Inferior parietal cortex (tissue), 1 donor: ENCODE measurements around the gene OR4C16.

ENCODE experiments used
- DNase-seq: peaks from one replicate; pipeline ENCODE4 v3.0.0-alpha.2; 2016; ENCODE audit errors: extremely low spot score

Gene OR4C16

GRCh38 chr11:55571828-55572227 lies at the start of gene OR4C16:
OR4C16 (plus strand) TSS chr11:55572128; CDS start chr11:55572128, 0 bp downstream.
- DNase-seq = no peak

- no peak for DNase-seq
These were observed 17.8 kb upstream of the OR4C16 start, which contains the start of gene OR4C15 for GRCh38 chr11:55554169-55554568. OR4C15 (plus strand) TSS chr11:55554469; CDS start chr11:55554469, 0 bp downstream.

GRCh38 chr11:55572548-55572947 lies 620 bp downstream of the OR4C16 start:
- no peak for DNase-seq

- DNase-seq = no peak
These were observed 35.6 kb downstream of the OR4C16 start, which contains the start of gene OR4C11 for GRCh38 chr11:55607545-55607944. OR4C11 (minus strand) TSS chr11:55607645; CDS start chr11:55604373, 3,272 bp downstream.
